HCT116 (cell line): ENCODE measurements around the gene MKI67. TPM values are rescaled to one million over a fixed set of nuclear protein-coding genes. Genes with fewer than 3 reads are reported as not detected.
A peak's percentile ranks its signal among the peaks of the same experiment; 100 is the strongest.

Experiments used
- ATAC-seq: fragments of 200-7000 bp; cut with Tn5 transposase; 2 replicates; pipeline ENCODE4 v1.9.1; 2020; ENCODE audit warnings: mild to moderate bottlenecking, moderate library complexity
- BruUV-seq: library from RNA; stranded (reverse); fragments of 400-500 nt; replicated peaks from 2 replicates; lab custom pipeline; 2021; lab: Mats Ljungman, UMichigan
- CTCF ChIA-PET: fragments of 300-600 bp; sonication (Branson Sonifier 250); formaldehyde crosslinking; loops from one replicate; lab custom pipeline; 2021; ENCODE audit warnings: antibody characterized with exemption; lab: Charles Lee
- POLR2A ChIA-PET: fragments of 300-600, 350-600 bp; sonication (Branson Sonifier 250); formaldehyde crosslinking; loops from one replicate; lab custom pipeline; 2021; ENCODE audit warnings: antibody characterized with exemption; lab: Charles Lee
- RAD21 ChIA-PET, 2 experiments: fragments of 300-600 bp; sonication (Branson Sonifier 250); formaldehyde crosslinking; loops; one replicate each; lab custom pipeline; 2023; ENCODE audit warnings: low total read pairs in 2 of 2; ENCODE audit not compliant: uncharacterized antibody in 2 of 2, unreplicated experiment in 2 of 2, low non-redundant PET in 1 of 2; lab: Charles Lee
- DNase-seq: peaks from one replicate; pipeline ENCODE4 v3.0.0-alpha.2; 2010; ENCODE audit warnings: low read depth, low spot score
- H2AFZ ChIP-seq: fragments of 200-600 bp; shearing (Covaris generic), sonication (generic); 2 replicates; pipeline ENCODE4 v1.6.1; 2017; ENCODE audit warnings: low read depth, mixed run types, mixed read lengths, antibody characterized with exemption, low read length; ENCODE audit not compliant: poor library complexity, severe bottlenecking
- H3K27ac ChIP-seq: 2 replicates; pipeline ENCODE4 v1.5.1; 2012; ENCODE audit warnings: low read depth, low read length
- H3K27me3 ChIP-seq: fragments of 200-600 bp; sonication (generic); 2 replicates; pipeline ENCODE4 v1.6.1; 2016; ENCODE audit warnings: mixed run types, low read length, mixed read lengths; ENCODE audit not compliant: insufficient read depth
- H3K36me3 ChIP-seq, 2 experiments: fragments of 200-500 bp in 1 of 2; fragments of 200-600 bp in 1 of 2; sonication (Bioruptor generic) in 1 of 2; sonication (generic) in 1 of 2; 2 replicates each; pipeline versions ENCODE4 v1.5.1 to v1.6.1; 2014 to 2016; ENCODE audit warnings: low read length in 2 of 2, inconsistent platforms in 1 of 2, mixed read lengths in 1 of 2, mixed run types in 1 of 2; ENCODE audit not compliant: insufficient read depth in 2 of 2, control insufficient read depth in 1 of 2
- H3K4me1 ChIP-seq, 2 experiments: fragments of 200-600 bp in 1 of 2; sonication (generic) in 1 of 2; 2 replicates each; pipeline versions ENCODE4 v1.5.1 to v1.6.1; 2012 to 2017; ENCODE audit warnings: low read length in 2 of 2, inconsistent platforms in 1 of 2, mild to moderate bottlenecking in 1 of 2, mixed read lengths in 1 of 2, mixed run types in 1 of 2, moderate library complexity in 1 of 2; ENCODE audit not compliant: insufficient read depth in 2 of 2, control insufficient read depth in 1 of 2
- H3K4me2 ChIP-seq: fragments of 200-600 bp; sonication (generic); 2 replicates; pipeline ENCODE4 v1.6.1; 2017; ENCODE audit warnings: mixed run types, low read length, mixed read lengths
- H3K4me3 ChIP-seq, 2 experiments: fragments of 200-600 bp in 1 of 2; sonication (generic) in 1 of 2; replicated peaks in 1 of 2; 2 replicates each; pipeline ENCODE4 v1.5.1; 2011 to 2016; ENCODE audit warnings: low read length in 2 of 2, control low read depth in 1 of 2, low read depth in 1 of 2, mild to moderate bottlenecking in 1 of 2, mixed read lengths in 1 of 2, mixed run types in 1 of 2
- H3K79me2 ChIP-seq: fragments of 200-600 bp; sonication (generic); 2 replicates; pipeline ENCODE4 v1.6.1; 2017; ENCODE audit warnings: mild to moderate bottlenecking, mixed run types, low read length, moderate library complexity, mixed read lengths; ENCODE audit not compliant: insufficient read depth
- H3K9ac ChIP-seq: fragments of 200-600 bp; sonication (generic); 2 replicates; pipeline ENCODE4 v1.6.1; 2016; ENCODE audit warnings: low read length, mixed read lengths
- H3K9me2 ChIP-seq: fragments of 200-600 bp; sonication (generic), shearing (Covaris generic); 2 replicates; pipeline ENCODE4 v1.6.1; 2017; ENCODE audit warnings: mixed run types, mild to moderate bottlenecking, moderate library complexity; ENCODE audit not compliant: insufficient read depth
- H3K9me3 ChIP-seq, 2 experiments: fragments of 200-500 bp in 1 of 2; fragments of 200-600 bp in 1 of 2; sonication (Bioruptor generic) in 1 of 2; sonication (generic) in 1 of 2; 2 replicates each; pipeline ENCODE4 v1.6.1; 2014 to 2017; ENCODE audit warnings: low read length in 2 of 2, mixed read lengths in 2 of 2, inconsistent platforms in 1 of 2, low read depth in 1 of 2, mild to moderate bottlenecking in 1 of 2, mixed run types in 1 of 2, moderate library complexity in 1 of 2; ENCODE audit not compliant: control insufficient read depth in 1 of 2, insufficient read depth in 1 of 2
- H4K20me1 ChIP-seq: fragments of 200-600 bp; sonication (generic), shearing (Covaris generic); 2 replicates; pipeline ENCODE4 v1.6.1; 2017; ENCODE audit warnings: mixed run types, mild to moderate bottlenecking, moderate library complexity; ENCODE audit not compliant: insufficient read depth
- ATF3 ChIP-seq: IDR thresholded peaks from 2 replicates; pipeline ENCODE4 v1.6.1; 2012
- CEBPB ChIP-seq: IDR thresholded peaks from 2 replicates; pipeline ENCODE4 v1.6.1; 2012; ENCODE audit warnings: low read depth
- CTCF ChIP-seq, 3 experiments: fragments of 200-600 bp in 1 of 3; sonication (generic) in 1 of 3; IDR thresholded peaks in 2 of 3; conservative IDR thresholded peaks in 1 of 3; 2 replicates each; pipeline ENCODE4 v1.5.1; 2012 to 2017; ENCODE audit warnings: low read depth in 2 of 3, low read length in 2 of 3, antibody characterized with exemption in 1 of 3, borderline replicate concordance in 1 of 3, control low read depth in 1 of 3, mild to moderate bottlenecking in 1 of 3, mixed read lengths in 1 of 3, mixed run types in 1 of 3, moderate library complexity in 1 of 3; ENCODE audit not compliant: insufficient read depth in 1 of 3
- EGR1 ChIP-seq: IDR thresholded peaks from 2 replicates; pipeline ENCODE4 v1.6.1; 2012; ENCODE audit warnings: low read depth
- ELF1 ChIP-seq: IDR thresholded peaks from 2 replicates; pipeline ENCODE4 v1.6.1; 2012; ENCODE audit warnings: low read depth, borderline replicate concordance
- EZH2 ChIP-seq: fragments of 200-600 bp; sonication (generic); IDR thresholded peaks from 2 replicates; pipeline ENCODE4 v1.6.1; 2017; ENCODE audit warnings: antibody characterized with exemption, mixed run types
- EZH2phosphoT487 ChIP-seq: fragments of 200-600 bp; IDR thresholded peaks from 2 replicates; pipeline ENCODE4 v1.6.1; 2018; ENCODE audit warnings: antibody characterized with exemption, borderline replicate concordance
- JUND ChIP-seq: IDR thresholded peaks from 2 replicates; pipeline ENCODE4 v1.6.1; 2012
- MAX ChIP-seq: IDR thresholded peaks from 2 replicates; pipeline ENCODE4 v1.6.1; 2012
- POLR2A ChIP-seq: IDR thresholded peaks from 2 replicates; pipeline ENCODE4 v1.7.0; 2011; ENCODE audit warnings: borderline replicate concordance; ENCODE audit not compliant: insufficient read depth, insufficient read length; ENCODE audit errors: extremely low read depth
- POLR2AphosphoS5 ChIP-seq: IDR thresholded peaks from 2 replicates; pipeline ENCODE4 v1.6.1; 2011; ENCODE audit warnings: mild to moderate bottlenecking, low read depth, low read length, moderate library complexity
- RAD21 ChIP-seq: IDR thresholded peaks from 2 replicates; pipeline ENCODE4 v1.6.1; 2012; ENCODE audit warnings: low read depth, mild to moderate bottlenecking
- ZBTB33 ChIP-seq: IDR thresholded peaks from 2 replicates; pipeline ENCODE4 v1.6.1; 2011; ENCODE audit warnings: mild to moderate bottlenecking, low read length, moderate library complexity; ENCODE audit not compliant: insufficient replicate concordance; ENCODE audit errors: extremely low read depth
- ZNF274 ChIP-seq: fragments of 200-500 bp; sonication (Bioruptor generic); IDR thresholded peaks from 2 replicates; pipeline ENCODE4 v1.6.1; 2014; ENCODE audit warnings: mild to moderate bottlenecking, low read depth, low read length, inconsistent platforms
- intact Hi-C: fragments of 100-400 bp; cut with micrococcal nuclease; formaldehyde crosslinking; loops from 2 replicates; pipeline ENCODE4 v1.10.0; 2022
- total RNA-seq: library from RNA; stranded (reverse); gene quantifications from one replicate; pipeline ENCODE4 v1.2.1, GENCODE V29; 2021; ENCODE audit not compliant: unreplicated experiment

Gene MKI67
- total RNA-seq, 1 experiment from 2014 or later: 202 TPM

GRCh38 chr10:128091636-128092210 lies 34.5 kb downstream of the MKI67 start:
- no peak overlapping the region for H2AFZ ChIP-seq
- H3K36me3 ChIP-seq: peaks cover 0 to 4% of the 10 kb centered on the region in 2 experiments; a peak in 1 of 4 replicates
- no peaks in the 10 kb centered on the region for H3K9me2 ChIP-seq
- peaks cover 0 to 4% of the 10 kb centered on the region in 2 experiments; a peak in 1 of 4 replicates for H3K4me1 ChIP-seq
- no peak overlapping the region for H3K9ac ChIP-seq
- no peaks in the 10 kb centered on the region for H4K20me1 ChIP-seq
- no TSS peak for BruUV-seq
- no peaks in the 10 kb centered on the region for H3K79me2 ChIP-seq
- no peaks in the 10 kb centered on the region for H3K27me3 ChIP-seq
- no peaks in the 10 kb centered on the region for H3K9me3 ChIP-seq
- ChIA-PET CTCF (interaction anchor here (0.5 to 1.1 kb wide), 3 partner anchors 47 to 397 kb away, joined by 3 read pairs; no protein-coding TSS in a partner anchor), RAD21 (no interaction called here), POLR2A (no interaction called here)
- TF ChIP-seq EZH2: no peak
- intact Hi-C loops: no loop called here
- no peak overlapping the region for H3K27ac ChIP-seq
- no peak overlapping the region for H3K4me2 ChIP-seq
- ATAC-seq (no peak), DNase-seq (no peak)
- H3K4me3 ChIP-seq: no peak overlapping the region

GRCh38 chr10:128087884-128088709 lies 38.1 kb downstream of the MKI67 start:
- H3K27ac ChIP-seq: no peak overlapping the region
- H2AFZ ChIP-seq: peak overlapping the region; percentile 5
- ChIA-PET POLR2A (no interaction called here), CTCF (no interaction called here), RAD21 (no interaction called here)
- BruUV-seq: no TSS peak
- ATAC-seq (peak; percentile 97), DNase-seq (peak; percentile 47)
- no peaks in the 10 kb centered on the region for H3K36me3 ChIP-seq
- no peaks in the 10 kb centered on the region for H3K9me2 ChIP-seq
- no peaks in the 10 kb centered on the region for H3K9me3 ChIP-seq
- no peak overlapping the region for H3K4me3 ChIP-seq
- H4K20me1 ChIP-seq: no peaks in the 10 kb centered on the region
- no peaks in the 10 kb centered on the region for H3K79me2 ChIP-seq
- H3K4me2 ChIP-seq: peak overlapping the region; percentile 5; the same call in 1 of the 2 replicates
- intact Hi-C loops: no loop called here
- H3K27me3 ChIP-seq: no peaks in the 10 kb centered on the region
- H3K4me1 ChIP-seq: peaks cover 0 to 7% of the 10 kb centered on the region in 2 experiments; a peak in 1 of 4 replicates
- no peak overlapping the region for H3K9ac ChIP-seq
- no peak for TF ChIP-seq EZH2
- peak; percentile 31 to 63 (median 54); a peak in 4 of 6 replicates for TF ChIP-seq CTCF (IDR thresholded peaks at IDR 0.05 in 2 of 3, conservative IDR thresholded peaks at IDR 0.05 in 1 of 3; ENCODE audit: borderline replicate concordance in 1 of 3, insufficient read depth in 1 of 3, low read depth in 2 of 3, low read length in 2 of 3)
- TF ChIP-seq ELF1: no peak
- 0 out of 2 replicates have a peak, but pooled peaks have one; percentile 19 for TF ChIP-seq RAD21
- no peak for TF ChIP-seq ATF3
- TF ChIP-seq POLR2A: no peak
- no peak for TF ChIP-seq EGR1
- TF ChIP-seq JUND: no peak
- TF ChIP-seq EZH2phosphoT487: no peak
- no peak for TF ChIP-seq ZBTB33
- TF ChIP-seq CEBPB: no peak
- peak; percentile 76 for TF ChIP-seq MAX
- TF ChIP-seq ZNF274: no peak
- no peak for TF ChIP-seq POLR2AphosphoS5
